GM12878 (cell line): ENCODE data around the gene RAD51B. TPM values are rescaled to one million over a fixed set of nuclear protein-coding genes. Genes with fewer than 3 reads are reported as not detected.

Experiments used
- ATAC-seq: fragments of 200-7000 bp; cut with Tn5 transposase; 3 replicates; pipeline ENCODE4 v1.9.1; 2020; ENCODE audit warnings: mild to moderate bottlenecking, moderate library complexity
- BruUV-seq: library from RNA; stranded (reverse); fragments of 400-500 nt; replicated peaks from 2 replicates; lab custom pipeline; 2021; lab: Mats Ljungman, UMichigan
- CTCF ChIA-PET: fragments of 300-600 bp; sonication (Branson Sonifier 250); formaldehyde crosslinking; extraction: SDS; loops from one replicate; lab custom pipeline; 2021; ENCODE audit warnings: inconsistent platforms; lab: Yijun Ruan, JAX
- POLR2A ChIA-PET: fragments of 350-600 bp; formaldehyde crosslinking; extraction: SDS; loops from one replicate; lab custom pipeline; 2021; ENCODE audit warnings: inconsistent platforms; lab: Charles Lee
- RAD21 ChIA-PET: fragments of 300-600 bp; sonication (Branson Sonifier 250); formaldehyde crosslinking; loops from one replicate; lab custom pipeline; 2023; ENCODE audit warnings: antibody characterized with exemption; ENCODE audit not compliant: unreplicated experiment; lab: Charles Lee
- SMC1A ChIA-PET: fragments of 300-600 bp; sonication (Branson Sonifier 250); formaldehyde crosslinking; loops from one replicate; lab custom pipeline; 2023; ENCODE audit not compliant: unreplicated experiment, uncharacterized antibody; lab: Charles Lee
- DNase-seq: peaks from one replicate; pipeline ENCODE4 v3.0.0-alpha.2; 2011; ENCODE audit warnings: low read depth, low spot score
- FAIRE-seq: peaks from 3 replicates; lab custom pipeline; 2011; peaks lifted over from hg19 to GRCh38; lab: Jason Lieb, UNC
- H2AFZ ChIP-seq: 2 replicates; pipeline ENCODE4 v1.6.0; 2011; ENCODE audit warnings: low read depth, low read length, control low read depth; ENCODE audit not compliant: control insufficient read depth
- H3K27ac ChIP-seq: 2 replicates; pipeline ENCODE4 v1.5.1; 2011; ENCODE audit warnings: control low read depth; ENCODE audit not compliant: control insufficient read depth, insufficient read depth
- H3K27me3 ChIP-seq, 2 experiments: replicated peaks in 1 of 2; 2 replicates each; pipeline versions ENCODE4 v1.6.0 to v1.6.1; 2011; ENCODE audit warnings: low read length in 1 of 2; ENCODE audit not compliant: control insufficient read depth in 2 of 2, insufficient read depth in 2 of 2
- H3K36me3 ChIP-seq, 2 experiments: 2 replicates each; pipeline ENCODE4 v1.5.1; 2011; ENCODE audit warnings: low read length in 1 of 2; ENCODE audit not compliant: control insufficient read depth in 2 of 2, insufficient read depth in 2 of 2
- H3K4me1 ChIP-seq: 2 replicates; pipeline ENCODE4 v1.6.1; 2011; ENCODE audit warnings: mild to moderate bottlenecking, low read length, moderate library complexity, mixed read lengths; ENCODE audit not compliant: control insufficient read depth, insufficient read depth
- H3K4me2 ChIP-seq: 2 replicates; pipeline ENCODE4 v1.6.0; 2011; ENCODE audit warnings: control low read depth; ENCODE audit not compliant: control insufficient read depth, insufficient read depth
- H3K4me3 ChIP-seq: fragments of 200-600 bp; sonication (generic); 2 replicates; pipeline ENCODE4 v1.5.1; 2016
- H3K79me2 ChIP-seq: 2 replicates; pipeline ENCODE4 v1.6.0; 2011; ENCODE audit warnings: low read length; ENCODE audit not compliant: control insufficient read depth, insufficient read depth
- H3K9ac ChIP-seq: 2 replicates; pipeline ENCODE4 v1.8.0; 2011; ENCODE audit warnings: low read length, control low read depth, mixed read lengths; ENCODE audit not compliant: control insufficient read depth, insufficient read depth
- H3K9me3 ChIP-seq: replicated peaks from 3 replicates; pipeline ENCODE4 v1.5.1; 2011; ENCODE audit warnings: mild to moderate bottlenecking, low read length; ENCODE audit not compliant: control insufficient read depth, insufficient read depth
- H4K20me1 ChIP-seq: 2 replicates; pipeline ENCODE4 v1.6.0; 2011; ENCODE audit not compliant: control insufficient read depth, insufficient read depth
- GATAD2B ChIP-seq: fragments of 450-650 bp; conservative IDR thresholded peaks from 2 replicates; pipeline ENCODE4 v1.6.1; 2017; ENCODE audit warnings: low read depth, mild to moderate bottlenecking, moderate library complexity
- JUNB ChIP-seq: IDR thresholded peaks from 2 replicates; pipeline ENCODE4 v1.6.1; 2016; ENCODE audit warnings: antibody characterized with exemption, mild to moderate bottlenecking
- MXI1 ChIP-seq: fragments of 150-350 bp; IDR thresholded peaks from 2 replicates; pipeline ENCODE4 v1.6.1; 2011; ENCODE audit warnings: low read depth, mild to moderate bottlenecking, inconsistent platforms, low read length, improper control_type of control experiment
- MYC ChIP-seq: IDR thresholded peaks from 2 replicates; pipeline ENCODE4 v1.6.1; 2011; ENCODE audit warnings: mild to moderate bottlenecking, low read length, moderate library complexity, inconsistent platforms; ENCODE audit not compliant: insufficient read depth, insufficient replicate concordance, insufficient read length, severe bottlenecking
- POLR2AphosphoS2 ChIP-seq: IDR thresholded peaks from 2 replicates; pipeline ENCODE4 v1.6.1; 2011; ENCODE audit warnings: low read depth, mild to moderate bottlenecking, low read length, improper control_type of control experiment, moderate library complexity
- SMARCA5 ChIP-seq: fragments of 450-650 bp; IDR thresholded peaks from 2 replicates; pipeline ENCODE4 v1.6.1; 2017; ENCODE audit warnings: mild to moderate bottlenecking
- WGBS: methylation state at CpG from one replicate; pipeline ENCODE4 v1.1.6; 2016; ENCODE audit warnings: low lambda C conversion rate; ENCODE audit not compliant: insufficient replicate concordance, insufficient coverage; ENCODE audit errors: missing lambda C conversion rate; 5-methylcytosine and 5-hydroxymethylcytosine counted together
- in situ Hi-C: fragments of 300-500 bp; cut with MboI; formaldehyde crosslinking; loops from 9 replicates; pipeline ENCODE4 v1.14.3; 2018; ENCODE audit warnings: mixed read lengths
- intact Hi-C: fragments of 100-400 bp; cut with micrococcal nuclease; formaldehyde crosslinking; loops from one replicate; pipeline ENCODE4 v1.14.2; 2022; ENCODE audit not compliant: unreplicated experiment
- polyA plus RNA-seq, 11 experiments: library from polyadenylated mRNA; depleted of rRNA in 4 of 11; unstranded in 6 of 11; stranded (reverse) in 5 of 11; fragments of >200 nt; fragmentation: Nextera tagmentation in 4 of 11; fragmentation: Illumina TruSeq in 1 of 11; extraction: Ambion mirVana in 4 of 11; extraction: Trizol in 1 of 11; gene quantifications; 1 replicate in 1 of 11; 2 replicates in 10 of 11; pipeline versions ENCODE4 v1.2.1 to v1.2.3, GENCODE V29; 2011 to 2016; ENCODE audit warnings: inconsistent platforms in 2 of 11, missing spikeins in 2 of 11, low read depth in 1 of 11
- total RNA-seq, 4 experiments: library from RNA; depleted of rRNA in 3 of 4; stranded (reverse); fragments of >200 nt in 3 of 4; fragmentation: Illumina TruSeq in 1 of 4; extraction: Trizol in 1 of 4; gene quantifications; 2 replicates each; pipeline versions ENCODE4 v1.2.1 to v1.2.3, GENCODE V29; 2013 to 2021

RAD51B gene
- total and polyA plus RNA-seq, 10 of the 15 experiments (the other 5 are each of a cell fraction or from before 2014, with no cell fraction given): 9.8 to 26.8 (median 21.3) TPM

- no peak for TF ChIP-seq GATAD2B
- no peak for TF ChIP-seq MXI1
- TF ChIP-seq MYC: no peak
- TF ChIP-seq JUNB: no peak
- no peak for TF ChIP-seq SMARCA5
- TF ChIP-seq POLR2AphosphoS2: no peak
- no peak overlapping the region for H3K27ac ChIP-seq
- no peaks in the 10 kb centered on the region; the same call in 1 of the 2 replicates for H3K79me2 ChIP-seq
- peaks cover 43% of the 10 kb centered on the region for H3K4me1 ChIP-seq
- ATAC-seq (no peak), DNase-seq (no peak), FAIRE-seq (no peak)
- no peaks in the 10 kb centered on the region for H4K20me1 ChIP-seq
- no peaks in the 10 kb centered on the region; the same call in 1 of the 3 replicates for H3K9me3 ChIP-seq
- ChIA-PET POLR2A (interaction anchor here (0.5 to 1.1 kb wide), 2 partner anchors 14 to 391 kb away, joined by 3 to 4 read pairs; no protein-coding TSS in a partner anchor), SMC1A (interaction anchor here (0.8 to 2.4 kb wide), 12 partner anchors 8 to 264 kb away, joined by 3 to 9 read pairs (median 4); no protein-coding TSS in a partner anchor), CTCF (interaction anchor here (0.9 to 1.3 kb wide), 2 partner anchors 25 to 264 kb away, joined by 3 to 5 read pairs; no protein-coding TSS in a partner anchor), RAD21 (interaction anchor here (1.1 to 1.4 kb wide), 4 partner anchors 25 to 264 kb away, joined by 3 to 5 read pairs (median 4); no protein-coding TSS in a partner anchor)
- no peaks in the 10 kb centered on the region for H3K36me3 ChIP-seq
- H3K4me2 ChIP-seq: no peak overlapping the region
- no peak overlapping the region for H2AFZ ChIP-seq
- in situ Hi-C loops (no loop called here), intact Hi-C loops (no loop called here)
- 74% methylated on average over 1 of the region's 1 CpG for WGBS
- BruUV-seq: no TSS peak
- no peaks in the 10 kb centered on the region for H3K27me3 ChIP-seq
- H3K9ac ChIP-seq: no peak overlapping the region
- H3K4me3 ChIP-seq: no peak overlapping the region
Measured at GRCh38 chr14:68208218-68208617, 388.6 kb downstream of the RAD51B start.
